ENCODE measurements around the gene NHSL1. TPM values are rescaled to one million over a fixed set of nuclear protein-coding genes. Genes with fewer than 3 reads are reported as not detected.

The NHSL1 gene
- total RNA-seq, 2 experiments from 2014 or later, result 0.06 to 0.08 TPM

DNA sequence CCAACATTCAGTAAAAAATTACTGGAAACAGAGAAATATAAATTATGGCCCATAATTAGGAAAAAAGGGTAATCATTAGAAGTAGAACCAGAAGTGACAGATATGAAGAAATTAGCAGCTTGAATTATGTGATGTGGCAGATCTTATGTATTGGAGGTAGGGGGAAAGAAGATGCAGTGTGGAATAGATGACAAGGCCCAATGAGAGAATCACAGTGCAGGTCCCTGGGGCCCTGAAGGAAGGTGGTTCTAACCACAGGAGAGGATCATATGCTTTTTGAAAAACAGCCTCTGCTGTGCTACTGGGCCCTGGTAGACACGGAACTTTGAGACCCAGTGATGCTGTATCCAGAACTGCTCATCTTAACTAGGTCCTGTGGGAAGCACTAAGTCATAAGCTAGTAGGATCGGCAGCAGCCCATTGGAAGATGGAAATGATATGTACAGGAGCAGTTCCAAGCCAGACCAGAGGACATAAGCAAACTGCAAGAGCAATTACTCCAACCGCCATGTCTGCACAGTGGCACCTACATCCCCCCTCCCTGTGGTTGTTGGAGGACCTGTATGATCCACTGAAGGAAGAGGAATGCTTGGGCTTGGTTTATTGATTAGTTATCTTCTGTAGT, 81.1 kb downstream of the NHSL1 start:
- ChIA-PET CTCF (no interaction called here), POLR2A (no interaction called here)
- no peaks in the 10 kb centered on the region for H3K27me3 Mint-ChIP-seq
- H3K27me3 ChIP-seq (ENCODE audit: control insufficient read depth in 1 of 2, insufficient read depth in 2 of 2, low read length in 2 of 2), result no peaks in the 10 kb centered on the region
- peaks cover 4% of the 10 kb centered on the region for H3K4me1 Mint-ChIP-seq (ENCODE audit: low read depth)
- H3K36me3 Mint-ChIP-seq (ENCODE audit: low read depth), result peaks cover 49% of the 10 kb centered on the region
- no peaks in the 10 kb centered on the region for H3K9me3 ChIP-seq (ENCODE audit: control insufficient read depth in 1 of 2, insufficient read depth in 1 of 2, low read length in 2 of 2)
- H3K27ac Mint-ChIP-seq, result no peak overlapping the region
- intact Hi-C loops (cut with DNase I, micrococcal nuclease), result no loop called here
- no peak overlapping the region for H3K4me3 Mint-ChIP-seq
- peaks cover 35% of the 10 kb centered on the region for H3K36me3 ChIP-seq (ENCODE audit: insufficient read depth, low read length)
- no peaks in the 10 kb centered on the region for H3K9me3 Mint-ChIP-seq
- no peak for DNase-seq
- H3K4me3 ChIP-seq (ENCODE audit: low read length), result no peak overlapping the region
- ATAC-seq (ENCODE audit: poor library complexity), result no peak
- TF ChIP-seq, protein P1, sequence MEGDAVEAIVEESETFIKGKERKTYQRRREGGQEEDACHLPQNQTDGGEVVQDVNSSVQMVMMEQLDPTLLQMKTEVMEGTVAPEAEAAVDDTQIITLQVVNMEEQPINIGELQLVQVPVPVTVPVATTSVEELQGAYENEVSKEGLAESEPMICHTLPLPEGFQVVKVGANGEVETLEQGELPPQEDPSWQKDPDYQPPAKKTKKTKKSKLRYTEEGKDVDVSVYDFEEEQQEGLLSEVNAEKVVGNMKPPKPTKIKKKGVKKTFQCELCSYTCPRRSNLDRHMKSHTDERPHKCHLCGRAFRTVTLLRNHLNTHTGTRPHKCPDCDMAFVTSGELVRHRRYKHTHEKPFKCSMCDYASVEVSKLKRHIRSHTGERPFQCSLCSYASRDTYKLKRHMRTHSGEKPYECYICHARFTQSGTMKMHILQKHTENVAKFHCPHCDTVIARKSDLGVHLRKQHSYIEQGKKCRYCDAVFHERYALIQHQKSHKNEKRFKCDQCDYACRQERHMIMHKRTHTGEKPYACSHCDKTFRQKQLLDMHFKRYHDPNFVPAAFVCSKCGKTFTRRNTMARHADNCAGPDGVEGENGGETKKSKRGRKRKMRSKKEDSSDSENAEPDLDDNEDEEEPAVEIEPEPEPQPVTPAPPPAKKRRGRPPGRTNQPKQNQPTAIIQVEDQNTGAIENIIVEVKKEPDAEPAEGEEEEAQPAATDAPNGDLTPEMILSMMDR (IDR thresholded peaks at IDR 0.05), result no peak
- H3K27ac ChIP-seq (ENCODE audit: low read depth in 1 of 2, low read length in 2 of 2), result no peak overlapping the region
- no peaks in the 10 kb centered on the region for H3K4me1 ChIP-seq (ENCODE audit: insufficient read depth, low read length)

DNA sequence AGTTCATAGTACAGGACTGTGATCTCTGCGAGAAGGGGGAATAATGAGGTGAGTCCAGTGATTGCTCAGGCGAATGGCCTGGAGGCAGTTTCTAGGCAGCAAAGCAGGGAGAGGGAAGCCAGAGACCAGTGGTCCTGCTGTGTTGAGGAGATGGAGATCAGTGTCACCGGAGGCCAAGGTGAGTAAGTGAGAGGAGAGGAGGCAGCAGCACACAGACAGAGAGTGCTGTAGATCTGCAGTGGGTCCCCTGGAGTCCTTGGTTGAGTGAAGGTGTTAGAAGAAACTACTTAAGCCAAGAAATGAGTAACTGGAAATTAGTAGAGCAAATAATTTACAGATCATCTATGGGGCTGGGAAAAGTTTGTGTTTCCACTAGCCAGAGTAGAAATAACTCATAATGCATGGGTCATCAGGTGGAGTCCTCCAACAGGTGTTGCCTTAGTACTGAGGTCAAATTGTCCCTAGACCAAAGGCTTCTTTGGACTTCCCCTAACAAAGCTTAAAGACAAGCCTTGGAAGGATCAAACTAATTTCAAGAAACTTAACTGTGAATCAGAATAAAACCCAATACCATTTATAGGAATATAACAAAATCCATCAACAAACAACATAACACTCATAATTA, 81.7 kb downstream of the NHSL1 start:
- Mint-ChIP-seq H3K4me3 (no peak overlapping the region), H3K36me3 (ENCODE audit: low read depth) (peaks cover 56% of the 10 kb centered on the region), H3K4me1 (ENCODE audit: low read depth) (no peaks in the 10 kb centered on the region), H3K27ac (no peak overlapping the region), H3K9me3 (no peaks in the 10 kb centered on the region), H3K27me3 (no peaks in the 10 kb centered on the region)
- Histone ChIP-seq H3K4me1 (ENCODE audit: insufficient read depth, low read length) (no peaks in the 10 kb centered on the region), H3K27ac (ENCODE audit: low read depth in 1 of 2, low read length in 2 of 2) (no peak overlapping the region), H3K36me3 (ENCODE audit: insufficient read depth, low read length) (peaks cover 41% of the 10 kb centered on the region), H3K27me3 (ENCODE audit: control insufficient read depth in 1 of 2, insufficient read depth in 2 of 2, low read length in 2 of 2) (no peaks in the 10 kb centered on the region), H3K4me3 (ENCODE audit: low read length) (no peak overlapping the region), H3K9me3 (ENCODE audit: control insufficient read depth in 1 of 2, insufficient read depth in 1 of 2, low read length in 2 of 2) (no peaks in the 10 kb centered on the region)
- intact Hi-C loops (cut with DNase I, micrococcal nuclease), result no loop called here
- CTCF ChIA-PET, result no interaction called here
- TF ChIP-seq, protein P1 (IDR thresholded peaks at IDR 0.05), result no peak
- DNase-seq, result no peak
- POLR2A ChIA-PET, result no interaction called here
- ATAC-seq (ENCODE audit: poor library complexity), result no peak

DNA sequence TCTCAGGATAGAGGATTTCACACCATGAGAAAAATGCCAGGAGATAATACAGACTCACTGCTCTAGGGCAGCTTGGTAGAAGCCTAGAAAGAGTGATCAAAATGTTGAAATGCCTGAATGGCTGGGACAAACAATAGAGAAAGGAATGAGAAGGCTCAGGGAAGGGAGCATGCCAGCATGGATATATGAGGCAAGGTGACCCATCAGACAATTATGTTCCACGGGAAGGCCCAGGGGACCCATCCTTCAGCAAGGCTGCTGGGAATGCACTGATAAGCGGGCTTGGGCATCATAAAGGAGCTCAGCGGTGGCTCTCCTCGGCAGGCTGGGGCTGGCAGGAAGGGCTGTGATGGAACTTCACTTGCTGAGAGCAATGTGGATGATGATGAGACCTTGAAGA, 83.1 kb downstream of the NHSL1 start:
- ChIA-PET CTCF (no interaction called here), POLR2A (no interaction called here)
- H3K36me3 ChIP-seq (ENCODE audit: insufficient read depth, low read length), result peaks cover 53% of the 10 kb centered on the region
- TF ChIP-seq, protein P1 (IDR thresholded peaks at IDR 0.05), result no peak
- DNase-seq (no peak), ATAC-seq (ENCODE audit: poor library complexity) (no peak)
- no peaks in the 10 kb centered on the region for H3K9me3 ChIP-seq (ENCODE audit: control insufficient read depth in 1 of 2, insufficient read depth in 1 of 2, low read length in 2 of 2)
- peaks cover 68% of the 10 kb centered on the region for H3K36me3 Mint-ChIP-seq (ENCODE audit: low read depth)
- no peak overlapping the region for H3K4me3 Mint-ChIP-seq
- no peaks in the 10 kb centered on the region for H3K27me3 ChIP-seq (ENCODE audit: control insufficient read depth in 1 of 2, insufficient read depth in 2 of 2, low read length in 2 of 2)
- no peak overlapping the region for H3K27ac ChIP-seq (ENCODE audit: low read depth in 1 of 2, low read length in 2 of 2)
- intact Hi-C loops (cut with DNase I, micrococcal nuclease), result no loop called here
- no peaks in the 10 kb centered on the region for H3K4me1 ChIP-seq (ENCODE audit: insufficient read depth, low read length)
- H3K9me3 Mint-ChIP-seq, result no peaks in the 10 kb centered on the region
- no peaks in the 10 kb centered on the region for H3K27me3 Mint-ChIP-seq
- no peak overlapping the region for H3K4me3 ChIP-seq (ENCODE audit: low read length)
- no peaks in the 10 kb centered on the region for H3K4me1 Mint-ChIP-seq (ENCODE audit: low read depth)
- no peak overlapping the region for H3K27ac Mint-ChIP-seq
